Peyer's patch (tissue), 4 donors: ENCODE measurements around the gene TOR2A.

Experiments used
- POLR2A ChIP-seq, 2 donors: fragments of 450-650 bp; IDR thresholded peaks; one replicate each; pipeline ENCODE4 v1.5.1; 2017; ENCODE audit warnings: antibody characterized with exemption in 2 of 2, mild to moderate bottlenecking in 2 of 2, moderate library complexity in 2 of 2
- TF ChIP-seq, protein P1 (sequence below), 6 experiments: fragments of 450-650 bp in 4 of 6; fragments of 200-600 bp in 2 of 6; sonication (generic) in 1 of 6; IDR thresholded peaks; one replicate each; pipeline ENCODE4 v1.5.1; 2017 to 2019; ENCODE audit warnings: antibody characterized with exemption in 6 of 6, mild to moderate bottlenecking in 3 of 6, moderate library complexity in 1 of 6

DNA sequence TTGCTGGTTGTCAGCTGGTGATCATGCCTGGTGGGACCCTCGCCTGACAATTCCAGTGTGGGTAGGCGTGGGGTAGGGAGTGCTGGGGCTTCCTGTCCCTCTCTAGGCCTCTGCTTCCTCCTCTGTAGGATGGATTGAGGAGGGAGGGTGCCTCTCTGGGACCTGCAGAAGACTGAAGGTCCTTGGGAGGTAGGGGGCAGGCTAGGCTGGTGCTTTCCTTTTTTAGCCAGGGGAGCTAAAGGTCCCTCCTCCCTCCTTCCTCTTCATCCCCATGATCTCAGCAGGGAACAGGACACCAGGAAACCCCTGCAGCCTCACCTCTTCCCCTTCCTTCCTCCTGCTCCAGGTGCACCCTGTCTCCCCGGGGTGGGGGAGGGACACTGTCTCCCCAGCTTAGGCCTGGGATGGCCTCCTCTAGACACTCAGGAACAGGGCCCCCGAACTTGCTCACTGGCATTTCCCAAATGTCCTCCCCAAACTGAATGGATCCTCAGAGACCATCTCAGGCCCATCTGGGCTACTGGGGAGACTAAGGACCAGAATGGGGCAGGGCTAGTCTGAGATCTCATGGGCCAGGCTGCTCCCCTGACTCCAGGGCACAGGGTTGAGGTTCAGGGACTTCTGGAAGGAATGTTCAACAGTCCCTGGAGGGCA, 35.0 kb upstream of the TOR2A start:
- TF ChIP-seq POLR2A (IDR thresholded peaks at IDR 0.05): no peak
- TF ChIP-seq, protein P1, sequence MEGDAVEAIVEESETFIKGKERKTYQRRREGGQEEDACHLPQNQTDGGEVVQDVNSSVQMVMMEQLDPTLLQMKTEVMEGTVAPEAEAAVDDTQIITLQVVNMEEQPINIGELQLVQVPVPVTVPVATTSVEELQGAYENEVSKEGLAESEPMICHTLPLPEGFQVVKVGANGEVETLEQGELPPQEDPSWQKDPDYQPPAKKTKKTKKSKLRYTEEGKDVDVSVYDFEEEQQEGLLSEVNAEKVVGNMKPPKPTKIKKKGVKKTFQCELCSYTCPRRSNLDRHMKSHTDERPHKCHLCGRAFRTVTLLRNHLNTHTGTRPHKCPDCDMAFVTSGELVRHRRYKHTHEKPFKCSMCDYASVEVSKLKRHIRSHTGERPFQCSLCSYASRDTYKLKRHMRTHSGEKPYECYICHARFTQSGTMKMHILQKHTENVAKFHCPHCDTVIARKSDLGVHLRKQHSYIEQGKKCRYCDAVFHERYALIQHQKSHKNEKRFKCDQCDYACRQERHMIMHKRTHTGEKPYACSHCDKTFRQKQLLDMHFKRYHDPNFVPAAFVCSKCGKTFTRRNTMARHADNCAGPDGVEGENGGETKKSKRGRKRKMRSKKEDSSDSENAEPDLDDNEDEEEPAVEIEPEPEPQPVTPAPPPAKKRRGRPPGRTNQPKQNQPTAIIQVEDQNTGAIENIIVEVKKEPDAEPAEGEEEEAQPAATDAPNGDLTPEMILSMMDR (IDR thresholded peaks at IDR 0.05): no peak
